Natural killer cell (primary cell): ENCODE measurements around the gene IL17RB. TPM values are rescaled to one million over a fixed set of nuclear protein-coding genes. Genes with fewer than 3 reads are reported as not detected.

Experiments used
- ATAC-seq, 3 donors: fragments of 150-1000 bp in 2 of 3; fragments of 200-7000 bp in 1 of 3; cut with Tn5 transposase; 1 replicate in 1 of 3; 2 replicates in 2 of 3; pipeline ENCODE4 v1.10.0; 2021; ENCODE audit warnings: mild to moderate bottlenecking in 2 of 3, moderate library complexity in 2 of 3
- DNase-seq, 2 donors: peaks; one replicate each; pipeline versions ENCODE4 v3.0.0 to v3.0.0-alpha.2; 2013 to 2021; ENCODE audit warnings: mixed read lengths in 1 of 2
- H3K27ac ChIP-seq: one replicate; pipeline ENCODE4 v1.5.1; 2013; ENCODE audit warnings: mild to moderate bottlenecking, low read length
- H3K27me3 ChIP-seq: one replicate; pipeline ENCODE4 v1.6.1; 2013; ENCODE audit warnings: low read length; ENCODE audit not compliant: control insufficient read depth, insufficient read depth
- H3K36me3 ChIP-seq: one replicate; pipeline ENCODE4 v1.6.1; 2013; ENCODE audit warnings: low read length; ENCODE audit not compliant: control insufficient read depth, insufficient read depth
- H3K4me1 ChIP-seq: one replicate; pipeline ENCODE4 v1.6.1; 2013; ENCODE audit warnings: low read length; ENCODE audit not compliant: control insufficient read depth, insufficient read depth
- H3K4me3 ChIP-seq: one replicate; pipeline ENCODE4 v1.5.1; 2013; ENCODE audit warnings: low read length
- H3K9me3 ChIP-seq: one replicate; pipeline ENCODE4 v1.6.1; 2013; ENCODE audit warnings: low read length; ENCODE audit not compliant: control insufficient read depth, insufficient read depth
- H3K27ac Mint-ChIP-seq, 2 donors: one replicate each; pipeline ENCODE4 v1.8.0; 2022; ENCODE audit warnings: mild to moderate bottlenecking in 2 of 2, mixed read lengths in 2 of 2, moderate library complexity in 1 of 2
- H3K27me3 Mint-ChIP-seq, 2 donors: one replicate each; pipeline ENCODE4 v1.8.0; 2022; ENCODE audit warnings: low read depth in 2 of 2, mixed read lengths in 2 of 2
- H3K36me3 Mint-ChIP-seq: one replicate; pipeline ENCODE4 v1.8.0; 2022; ENCODE audit warnings: mixed read lengths
- H3K4me1 Mint-ChIP-seq, 2 donors: one replicate each; pipeline ENCODE4 v1.8.0; 2022; ENCODE audit warnings: mixed read lengths in 2 of 2
- H3K4me3 Mint-ChIP-seq: one replicate; pipeline ENCODE4 v1.8.0; 2022; ENCODE audit warnings: mild to moderate bottlenecking, moderate library complexity, mixed read lengths
- H3K9me3 Mint-ChIP-seq, 2 donors: one replicate each; pipeline ENCODE4 v1.8.0; 2022; ENCODE audit warnings: mixed read lengths in 2 of 2
- WGBS: methylation state at CpG from one replicate; pipeline ENCODE4 v1.1.7; 2013; ENCODE audit warnings: missing lambda C conversion rate; ENCODE audit not compliant: insufficient coverage; 5-methylcytosine and 5-hydroxymethylcytosine counted together
- intact Hi-C: fragments of 100-400 bp; cut with micrococcal nuclease; formaldehyde crosslinking; loops from one replicate; pipeline ENCODE4 v1.14.2; 2022
- total RNA-seq, 4 donors: library from RNA; stranded (reverse); fragments of 120-200 nt in 1 of 4; gene quantifications; one replicate each; pipeline versions ENCODE4 v1.2.3 to v1.2.4, GENCODE V29; 2013 to 2022
- TF ChIP-seq, protein P1 (sequence below): fragments of 200-600 bp; IDR thresholded peaks from one replicate; pipeline ENCODE4 v1.8.0; 2022; ENCODE audit warnings: antibody characterized with exemption

Gene IL17RB
- total RNA-seq, 3 donors from 2014 or later (not counting 1 experiment from before 2014, with no cell fraction given) = 0.25 TPM; not detected in 2

DNA sequence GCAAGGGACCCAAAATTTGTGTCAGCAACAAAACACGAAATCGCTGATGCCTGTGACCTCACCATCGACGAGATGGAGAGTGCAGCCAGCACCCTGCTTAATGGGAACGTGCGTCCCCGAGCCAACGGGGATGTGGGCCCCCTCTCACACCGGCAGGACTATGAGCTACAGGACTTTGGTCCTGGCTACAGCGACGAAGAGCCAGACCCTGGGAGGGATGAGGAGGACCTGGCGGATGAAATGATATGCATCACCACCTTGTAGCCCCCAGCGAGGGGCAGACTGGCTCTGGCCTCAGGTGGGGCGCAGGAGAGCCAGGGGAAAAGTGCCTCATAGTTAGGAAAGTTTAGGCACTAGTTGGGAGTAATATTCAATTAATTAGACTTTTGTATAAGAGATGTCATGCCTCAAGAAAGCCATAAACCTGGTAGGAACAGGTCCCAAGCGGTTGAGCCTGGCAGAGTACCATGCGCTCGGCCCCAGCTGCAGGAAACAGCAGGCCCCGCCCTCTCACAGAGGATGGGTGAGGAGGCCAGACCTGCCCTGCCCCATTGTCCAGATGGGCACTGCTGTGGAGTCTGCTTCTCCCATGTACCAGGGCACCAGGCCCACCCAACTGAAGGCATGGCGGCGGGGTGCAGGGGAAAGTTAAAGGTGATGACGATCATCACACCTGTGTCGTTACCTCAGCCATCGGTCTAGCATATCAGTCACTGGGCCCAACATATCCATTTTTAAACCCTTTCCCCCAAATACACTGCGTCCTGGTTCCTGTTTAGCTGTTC, 35.0 kb upstream of the IL17RB start:
- ATAC-seq (no peak), DNase-seq (no peak)
- H3K27me3 ChIP-seq = no peaks in the 10 kb centered on the region
- H3K36me3 ChIP-seq = no peaks in the 10 kb centered on the region
- no peaks in the 10 kb centered on the region for H3K4me1 ChIP-seq
- H3K9me3 ChIP-seq = no peaks in the 10 kb centered on the region
- WGBS = 91% methylated on average over 24 of the region's 24 CpGs
- intact Hi-C loops = no loop called here
- Mint-ChIP-seq H3K27me3 (no peaks in the 10 kb centered on the region), H3K27ac (no peak overlapping the region), H3K9me3 (no peaks in the 10 kb centered on the region), H3K36me3 (no peaks in the 10 kb centered on the region), H3K4me3 (no peak overlapping the region), H3K4me1 (no peaks in the 10 kb centered on the region)
- no peak overlapping the region for H3K4me3 ChIP-seq
- TF ChIP-seq, protein P1, sequence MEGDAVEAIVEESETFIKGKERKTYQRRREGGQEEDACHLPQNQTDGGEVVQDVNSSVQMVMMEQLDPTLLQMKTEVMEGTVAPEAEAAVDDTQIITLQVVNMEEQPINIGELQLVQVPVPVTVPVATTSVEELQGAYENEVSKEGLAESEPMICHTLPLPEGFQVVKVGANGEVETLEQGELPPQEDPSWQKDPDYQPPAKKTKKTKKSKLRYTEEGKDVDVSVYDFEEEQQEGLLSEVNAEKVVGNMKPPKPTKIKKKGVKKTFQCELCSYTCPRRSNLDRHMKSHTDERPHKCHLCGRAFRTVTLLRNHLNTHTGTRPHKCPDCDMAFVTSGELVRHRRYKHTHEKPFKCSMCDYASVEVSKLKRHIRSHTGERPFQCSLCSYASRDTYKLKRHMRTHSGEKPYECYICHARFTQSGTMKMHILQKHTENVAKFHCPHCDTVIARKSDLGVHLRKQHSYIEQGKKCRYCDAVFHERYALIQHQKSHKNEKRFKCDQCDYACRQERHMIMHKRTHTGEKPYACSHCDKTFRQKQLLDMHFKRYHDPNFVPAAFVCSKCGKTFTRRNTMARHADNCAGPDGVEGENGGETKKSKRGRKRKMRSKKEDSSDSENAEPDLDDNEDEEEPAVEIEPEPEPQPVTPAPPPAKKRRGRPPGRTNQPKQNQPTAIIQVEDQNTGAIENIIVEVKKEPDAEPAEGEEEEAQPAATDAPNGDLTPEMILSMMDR = no peak
- H3K27ac ChIP-seq = no peak overlapping the region

DNA sequence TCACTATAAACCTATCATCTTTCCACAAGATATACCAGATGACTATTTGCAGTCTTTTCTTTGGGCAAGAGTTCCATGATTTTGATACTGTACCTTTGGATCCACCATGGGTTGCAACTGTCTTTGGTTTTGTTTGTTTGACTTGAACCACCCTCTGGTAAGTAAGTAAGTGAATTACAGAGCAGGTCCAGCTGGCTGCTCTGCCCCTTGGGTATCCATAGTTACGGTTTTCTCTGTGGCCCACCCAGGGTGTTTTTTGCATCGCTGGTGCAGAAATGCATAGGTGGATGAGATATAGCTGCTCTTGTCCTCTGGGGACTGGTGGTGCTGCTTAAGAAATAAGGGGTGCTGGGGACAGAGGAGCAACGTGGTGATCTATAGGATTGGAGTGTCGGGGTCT, 33.9 kb upstream of the IL17RB start:
- Histone ChIP-seq H3K9me3 (no peaks in the 10 kb centered on the region), H3K27me3 (no peaks in the 10 kb centered on the region), H3K27ac (no peak overlapping the region), H3K4me1 (no peaks in the 10 kb centered on the region), H3K36me3 (no peaks in the 10 kb centered on the region), H3K4me3 (no peak overlapping the region)
- 77% methylated on average over 4 of the region's 4 CpGs for WGBS
- Mint-ChIP-seq H3K36me3 (no peaks in the 10 kb centered on the region), H3K9me3 (no peaks in the 10 kb centered on the region), H3K4me1 (no peaks in the 10 kb centered on the region), H3K27me3 (no peaks in the 10 kb centered on the region), H3K27ac (no peak overlapping the region), H3K4me3 (no peak overlapping the region)
- intact Hi-C loops = no loop called here
- DNase-seq = no peak
- no peak for ATAC-seq
- TF ChIP-seq, protein P1 = no peak

DNA sequence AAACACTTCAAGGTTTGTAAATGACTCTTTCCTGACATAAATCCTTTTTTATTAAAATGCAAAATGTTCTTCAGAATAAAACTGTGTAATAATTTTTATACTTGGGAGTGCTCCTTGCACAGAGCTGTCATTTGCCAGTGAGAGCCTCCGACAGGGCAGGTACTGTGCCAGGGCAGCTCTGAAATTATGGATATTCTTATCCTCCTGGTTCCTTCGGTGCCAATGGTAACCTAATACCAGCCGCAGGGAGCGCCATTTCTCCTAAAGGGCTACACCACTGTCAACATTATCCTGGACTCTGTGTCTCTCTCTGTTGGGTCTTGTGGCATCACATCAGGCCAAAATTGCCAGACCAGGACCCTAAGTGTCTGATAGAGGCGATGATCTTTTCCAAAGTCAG, 33.1 kb upstream of the IL17RB start:
- WGBS = 96% methylated on average over 5 of the region's 5 CpGs
- DNase-seq (no peak), ATAC-seq (no peak)
- Mint-ChIP-seq H3K4me1 (no peaks in the 10 kb centered on the region), H3K27ac (no peak overlapping the region), H3K27me3 (peaks cover 0 to 3% of the 10 kb centered on the region in 2 donors), H3K9me3 (no peaks in the 10 kb centered on the region), H3K4me3 (no peak overlapping the region), H3K36me3 (no peaks in the 10 kb centered on the region)
- Histone ChIP-seq H3K4me1 (no peaks in the 10 kb centered on the region), H3K9me3 (no peaks in the 10 kb centered on the region), H3K36me3 (no peaks in the 10 kb centered on the region), H3K4me3 (no peak overlapping the region), H3K27ac (no peak overlapping the region), H3K27me3 (no peaks in the 10 kb centered on the region)
- intact Hi-C loops = no loop called here
- TF ChIP-seq, protein P1 = no peak

DNA sequence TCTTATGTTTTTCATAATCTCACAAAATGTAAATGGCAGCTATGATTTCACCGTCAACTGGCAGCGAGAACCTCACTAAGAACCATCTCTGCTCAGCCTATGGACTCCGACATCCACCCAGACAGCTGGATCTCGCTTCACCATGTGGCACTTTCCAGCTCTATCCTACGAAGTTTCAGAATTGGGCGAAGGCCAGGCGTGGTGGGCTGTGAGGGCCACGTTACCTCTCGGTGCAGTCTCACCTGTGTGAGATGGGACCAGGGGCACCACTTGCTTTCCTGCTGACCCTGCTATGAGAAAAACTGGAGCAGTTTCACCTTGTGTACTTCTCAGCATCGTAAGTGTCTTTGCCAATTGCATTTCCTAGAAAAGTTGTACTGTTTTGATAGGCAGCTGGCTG, 32.5 kb upstream of the IL17RB start:
- ATAC-seq (no peak), DNase-seq (no peak)
- intact Hi-C loops = no loop called here
- no peaks in the 10 kb centered on the region for H3K9me3 ChIP-seq
- no peak overlapping the region for H3K27ac ChIP-seq
- H3K27me3 Mint-ChIP-seq = peaks cover 0 to 3% of the 10 kb centered on the region in 2 donors
- no peak overlapping the region for H3K27ac Mint-ChIP-seq
- no peak overlapping the region for H3K4me3 ChIP-seq
- no peaks in the 10 kb centered on the region for H3K36me3 ChIP-seq
- H3K4me3 Mint-ChIP-seq = no peak overlapping the region
- WGBS = 90% methylated on average over 10 of the region's 10 CpGs
- no peaks in the 10 kb centered on the region for H3K27me3 ChIP-seq
- H3K4me1 ChIP-seq = no peaks in the 10 kb centered on the region
- no peaks in the 10 kb centered on the region for H3K36me3 Mint-ChIP-seq
- no peaks in the 10 kb centered on the region for H3K4me1 Mint-ChIP-seq
- TF ChIP-seq, protein P1 = no peak
- no peaks in the 10 kb centered on the region for H3K9me3 Mint-ChIP-seq
